ENCODE measurements around the gene ADGRF5.

The ADGRF5 gene

GRCh38 chr6:46921731-46922130, at the start of gene ADGRF5:
ADGRF5 (minus strand) TSS chr6:46921938; CDS start chr6:46906762, 15,176 bp downstream.
- no peak within 1 kb of the TSS for H3K9ac ChIP-seq (ENCODE audit: low read length)
- no peaks in the 10 kb centered on the region for H3K4me1 ChIP-seq (ENCODE audit: insufficient read depth, low read length)
- H3K27me3 ChIP-seq (ENCODE audit: control insufficient read depth in 1 of 2, insufficient read depth in 2 of 2, low read length in 2 of 2), result no peaks in the 10 kb centered on the region
- H3K36me3 ChIP-seq (ENCODE audit: insufficient read depth, low read length), result no peaks in the 10 kb centered on the region
- H3K9me3 ChIP-seq (ENCODE audit: low read length), result no peaks in the 10 kb centered on the region
- no peak within 1 kb of the TSS for H3K4me3 ChIP-seq (ENCODE audit: low read depth in 1 of 2, low read length in 2 of 2)
- H3K27ac ChIP-seq (ENCODE audit: low read depth, low read length), result no peak within 1 kb of the TSS

- Histone ChIP-seq H3K4me1 (ENCODE audit: insufficient read depth, low read length) (no peaks in the 10 kb centered on the region), H3K4me3 (ENCODE audit: low read depth in 1 of 2, low read length in 2 of 2) (no peak overlapping the region), H3K9me3 (ENCODE audit: low read length) (no peaks in the 10 kb centered on the region), H3K9ac (ENCODE audit: low read length) (no peak overlapping the region), H3K27ac (ENCODE audit: low read depth, low read length) (no peak overlapping the region), H3K27me3 (ENCODE audit: control insufficient read depth in 1 of 2, insufficient read depth in 2 of 2, low read length in 2 of 2) (no peaks in the 10 kb centered on the region), H3K36me3 (ENCODE audit: insufficient read depth, low read length) (no peaks in the 10 kb centered on the region)
Measured at GRCh38 chr6:46969206-46969605, 47.5 kb upstream of the ADGRF5 start.

- Histone ChIP-seq H3K27me3 (ENCODE audit: control insufficient read depth in 1 of 2, insufficient read depth in 2 of 2, low read length in 2 of 2) (no peaks in the 10 kb centered on the region), H3K9me3 (ENCODE audit: low read length) (no peaks in the 10 kb centered on the region), H3K4me1 (ENCODE audit: insufficient read depth, low read length) (no peaks in the 10 kb centered on the region), H3K27ac (ENCODE audit: low read depth, low read length) (no peak overlapping the region), H3K4me3 (ENCODE audit: low read depth in 1 of 2, low read length in 2 of 2) (no peak overlapping the region), H3K9ac (ENCODE audit: low read length) (no peak overlapping the region), H3K36me3 (ENCODE audit: insufficient read depth, low read length) (no peaks in the 10 kb centered on the region)
Measured at GRCh38 chr6:46967826-46968349, 46.1 kb upstream of the ADGRF5 start.

GRCh38 chr6:46964716-46965519, 43.2 kb upstream of the ADGRF5 start:
- no peak overlapping the region for H3K4me3 ChIP-seq (ENCODE audit: low read depth in 1 of 2, low read length in 2 of 2)
- no peaks in the 10 kb centered on the region for H3K4me1 ChIP-seq (ENCODE audit: insufficient read depth, low read length)
- no peaks in the 10 kb centered on the region for H3K9me3 ChIP-seq (ENCODE audit: low read length)
- H3K36me3 ChIP-seq (ENCODE audit: insufficient read depth, low read length), result no peaks in the 10 kb centered on the region
- H3K27me3 ChIP-seq (ENCODE audit: control insufficient read depth in 1 of 2, insufficient read depth in 2 of 2, low read length in 2 of 2), result no peaks in the 10 kb centered on the region
- H3K27ac ChIP-seq (ENCODE audit: low read depth, low read length), result no peak overlapping the region
- no peak overlapping the region for H3K9ac ChIP-seq (ENCODE audit: low read length)

- no peaks in the 10 kb centered on the region for H3K27me3 ChIP-seq (ENCODE audit: control insufficient read depth in 1 of 2, insufficient read depth in 2 of 2, low read length in 2 of 2)
- H3K9me3 ChIP-seq (ENCODE audit: low read length), result no peaks in the 10 kb centered on the region
- H3K4me3 ChIP-seq (ENCODE audit: low read depth in 1 of 2, low read length in 2 of 2), result no peak overlapping the region
- H3K27ac ChIP-seq (ENCODE audit: low read depth, low read length), result no peak overlapping the region
- H3K9ac ChIP-seq (ENCODE audit: low read length), result no peak overlapping the region
- H3K36me3 ChIP-seq (ENCODE audit: insufficient read depth, low read length), result no peaks in the 10 kb centered on the region
- no peaks in the 10 kb centered on the region for H3K4me1 ChIP-seq (ENCODE audit: insufficient read depth, low read length)
Measured at GRCh38 chr6:46963626-46964025, 41.9 kb upstream of the ADGRF5 start.

- no peaks in the 10 kb centered on the region for H3K36me3 ChIP-seq (ENCODE audit: insufficient read depth, low read length)
- no peak overlapping the region for H3K27ac ChIP-seq (ENCODE audit: low read depth, low read length)
- no peaks in the 10 kb centered on the region for H3K4me1 ChIP-seq (ENCODE audit: insufficient read depth, low read length)
- no peaks in the 10 kb centered on the region for H3K27me3 ChIP-seq (ENCODE audit: control insufficient read depth in 1 of 2, insufficient read depth in 2 of 2, low read length in 2 of 2)
- H3K4me3 ChIP-seq (ENCODE audit: low read depth in 1 of 2, low read length in 2 of 2), result no peak overlapping the region
- no peaks in the 10 kb centered on the region for H3K9me3 ChIP-seq (ENCODE audit: low read length)
- no peak overlapping the region for H3K9ac ChIP-seq (ENCODE audit: low read length)
Measured at GRCh38 chr6:46963039-46963438, 41.3 kb upstream of the ADGRF5 start.

GRCh38 chr6:46961711-46962110, 40.0 kb upstream of the ADGRF5 start:
- no peak overlapping the region for H3K27ac ChIP-seq (ENCODE audit: low read depth, low read length)

GRCh38 chr6:46961232-46961631, 39.5 kb upstream of the ADGRF5 start:
- H3K36me3 ChIP-seq (ENCODE audit: insufficient read depth, low read length), result no peaks in the 10 kb centered on the region
- no peak overlapping the region for H3K4me3 ChIP-seq (ENCODE audit: low read depth in 1 of 2, low read length in 2 of 2)
- no peaks in the 10 kb centered on the region for H3K4me1 ChIP-seq (ENCODE audit: insufficient read depth, low read length)
- no peak overlapping the region for H3K27ac ChIP-seq (ENCODE audit: low read depth, low read length)
- no peaks in the 10 kb centered on the region for H3K9me3 ChIP-seq (ENCODE audit: low read length)
- H3K9ac ChIP-seq (ENCODE audit: low read length), result no peak overlapping the region
- no peaks in the 10 kb centered on the region for H3K27me3 ChIP-seq (ENCODE audit: control insufficient read depth in 1 of 2, insufficient read depth in 2 of 2, low read length in 2 of 2)

More at GRCh38 chr6:46961711-46962110, 40.0 kb upstream of the ADGRF5 start:
- no peaks in the 10 kb centered on the region for H3K27me3 ChIP-seq (ENCODE audit: control insufficient read depth in 1 of 2, insufficient read depth in 2 of 2, low read length in 2 of 2)
- no peaks in the 10 kb centered on the region for H3K36me3 ChIP-seq (ENCODE audit: insufficient read depth, low read length)
- H3K9ac ChIP-seq (ENCODE audit: low read length), result no peak overlapping the region
- no peaks in the 10 kb centered on the region for H3K4me1 ChIP-seq (ENCODE audit: insufficient read depth, low read length)
- H3K4me3 ChIP-seq (ENCODE audit: low read depth in 1 of 2, low read length in 2 of 2), result no peak overlapping the region
- H3K9me3 ChIP-seq (ENCODE audit: low read length), result no peaks in the 10 kb centered on the region

GRCh38 chr6:46959419-46959818, 37.7 kb upstream of the ADGRF5 start:
- Histone ChIP-seq H3K4me3 (ENCODE audit: low read depth in 1 of 2, low read length in 2 of 2) (no peak overlapping the region), H3K4me1 (ENCODE audit: insufficient read depth, low read length) (no peaks in the 10 kb centered on the region), H3K9me3 (ENCODE audit: low read length) (no peaks in the 10 kb centered on the region), H3K9ac (ENCODE audit: low read length) (no peak overlapping the region), H3K36me3 (ENCODE audit: insufficient read depth, low read length) (no peaks in the 10 kb centered on the region), H3K27ac (ENCODE audit: low read depth, low read length) (no peak overlapping the region), H3K27me3 (ENCODE audit: control insufficient read depth in 1 of 2, insufficient read depth in 2 of 2, low read length in 2 of 2) (no peaks in the 10 kb centered on the region)

- no peaks in the 10 kb centered on the region for H3K4me1 ChIP-seq (ENCODE audit: insufficient read depth, low read length)
- H3K27ac ChIP-seq (ENCODE audit: low read depth, low read length), result no peak overlapping the region
- H3K36me3 ChIP-seq (ENCODE audit: insufficient read depth, low read length), result no peaks in the 10 kb centered on the region
- H3K27me3 ChIP-seq (ENCODE audit: control insufficient read depth in 1 of 2, insufficient read depth in 2 of 2, low read length in 2 of 2), result no peaks in the 10 kb centered on the region
- no peak overlapping the region for H3K4me3 ChIP-seq (ENCODE audit: low read depth in 1 of 2, low read length in 2 of 2)
- no peaks in the 10 kb centered on the region for H3K9me3 ChIP-seq (ENCODE audit: low read length)
- H3K9ac ChIP-seq (ENCODE audit: low read length), result no peak overlapping the region
Measured at GRCh38 chr6:46956409-46956808, 34.7 kb upstream of the ADGRF5 start.

- H3K27me3 ChIP-seq (ENCODE audit: control insufficient read depth in 1 of 2, insufficient read depth in 2 of 2, low read length in 2 of 2), result no peaks in the 10 kb centered on the region
- no peak overlapping the region for H3K9ac ChIP-seq (ENCODE audit: low read length)
- H3K4me3 ChIP-seq (ENCODE audit: low read depth in 1 of 2, low read length in 2 of 2), result no peak overlapping the region
- no peaks in the 10 kb centered on the region for H3K4me1 ChIP-seq (ENCODE audit: insufficient read depth, low read length)
- H3K9me3 ChIP-seq (ENCODE audit: low read length), result no peaks in the 10 kb centered on the region
- no peak overlapping the region for H3K27ac ChIP-seq (ENCODE audit: low read depth, low read length)
- no peaks in the 10 kb centered on the region for H3K36me3 ChIP-seq (ENCODE audit: insufficient read depth, low read length)
Measured at GRCh38 chr6:46954837-46955451, 33.2 kb upstream of the ADGRF5 start.

Data from muscle layer of colon (tissue), 2 donors.